Lung (tissue), 12 donors: ENCODE results near the gene IQCN. TPM values are rescaled to one million over a fixed set of nuclear protein-coding genes. Genes with fewer than 3 reads are reported as not detected.
A peak's percentile ranks its signal among the peaks of the same experiment; 100 is the strongest.

ENCODE experiments used
- ATAC-seq: fragments of 200-7000 bp; cut with Tn5 transposase; one replicate; pipeline ENCODE4 v1.9.1; 2020; ENCODE audit warnings: moderate number of reproducible peaks; ENCODE audit not compliant: insufficient read depth, low FRiP score
- DNase-seq, 3 donors: peaks; one replicate each; pipeline ENCODE4 v3.0.0-alpha.2; 2013 to 2017
- H3K27ac ChIP-seq, 2 donors: one replicate each; pipeline ENCODE4 v1.5.1; 2013; ENCODE audit warnings: mild to moderate bottlenecking in 2 of 2, moderate library complexity in 2 of 2, control low read depth in 1 of 2, inconsistent platforms in 1 of 2, low read depth in 1 of 2, low read length in 1 of 2
- H3K27me3 ChIP-seq, 3 donors: one replicate each; pipeline ENCODE4 v1.5.1; 2013; ENCODE audit warnings: low read length in 2 of 3; ENCODE audit not compliant: control insufficient read depth in 3 of 3, insufficient read depth in 3 of 3
- H3K36me3 ChIP-seq, 4 donors: one replicate each; pipeline ENCODE4 v1.5.1; 2013; ENCODE audit warnings: low read length in 4 of 4, mild to moderate bottlenecking in 1 of 4, moderate library complexity in 1 of 4; ENCODE audit not compliant: control insufficient read depth in 4 of 4, insufficient read depth in 4 of 4
- H3K4me1 ChIP-seq, 5 donors: one replicate each; pipeline ENCODE4 v1.5.1; 2013; ENCODE audit warnings: low read length in 5 of 5, mild to moderate bottlenecking in 2 of 5, moderate library complexity in 1 of 5; ENCODE audit not compliant: control insufficient read depth in 5 of 5, insufficient read depth in 5 of 5
- H3K4me3 ChIP-seq: one replicate; pipeline ENCODE4 v1.5.1; 2013; ENCODE audit warnings: mild to moderate bottlenecking, control low read depth, moderate library complexity
- H3K9ac ChIP-seq, 2 donors: one replicate each; pipeline ENCODE4 v1.5.1; 2013; ENCODE audit warnings: low read length in 2 of 2, control low read depth in 1 of 2; ENCODE audit not compliant: insufficient read depth in 1 of 2
- H3K9me3 ChIP-seq, 4 donors: one replicate each; pipeline ENCODE4 v1.5.1; 2013; ENCODE audit warnings: low read length in 3 of 4, mild to moderate bottlenecking in 1 of 4, moderate library complexity in 1 of 4; ENCODE audit not compliant: control insufficient read depth in 4 of 4, insufficient read depth in 3 of 4
- CTCF ChIP-seq: IDR thresholded peaks from 2 replicates; pipeline ENCODE4 v1.5.1; 2012; ENCODE audit warnings: mild to moderate bottlenecking; ENCODE audit errors: control extremely low read depth, extremely low read depth
- WGBS, 2 donors: extraction: QIAGEN DNeasy Blood & Tissue Kit; methylation state at CpG; one replicate each; pipeline ENCODE4 v1.1.7; 2013; 5-methylcytosine and 5-hydroxymethylcytosine counted together
- polyA plus RNA-seq, 2 donors: library from polyadenylated mRNA; stranded (reverse); fragments of 200-250 nt; gene quantifications; one replicate each; pipeline ENCODE4 v1.2.1, GENCODE V29; 2013
- total RNA-seq, 2 donors: library from RNA; depleted of rRNA in 1 of 2; stranded (reverse); fragments of >200 nt in 1 of 2; gene quantifications; one replicate each; pipeline ENCODE4 v1.2.1, GENCODE V29; 2014 to 2021
- donor health status: control.
- donor health status: control.
- donor health status: Bipolar disorder and iron deficiency.
- donor health status: healthy.
- donor health status: DM: yes; HTN: yes; CAD: no.

The IQCN gene
- total and polyA plus RNA-seq, 4 donors: 0.69 to 5.5 (median 3.3) TPM

- Histone ChIP-seq H3K4me3 (no peak overlapping the region), H3K27me3 (peaks cover 0 to 26% (median 4%) of the 10 kb centered on the region in 3 donors), H3K4me1 (peaks cover 0 to 1% (median 0%) of the 10 kb centered on the region in 5 donors), H3K36me3 (no peaks in the 10 kb centered on the region), H3K27ac (no peak overlapping the region), H3K9ac (no peak overlapping the region), H3K9me3 (peaks cover 0 to 16% (median 0%) of the 10 kb centered on the region in 4 donors)
- ATAC-seq (no peak), DNase-seq (peak; percentile 46 to 63 (median 56))
- TF ChIP-seq CTCF: no peak
- 14 to 18% methylated on average over 37 of the region's 37 CpGs for WGBS, 2 donors
Observed at GRCh38 chr19:18233224-18233825, 40.9 kb downstream of the IQCN start.

- peaks cover 0 to 16% (median 0%) of the 10 kb centered on the region in 4 donors for H3K9me3 ChIP-seq
- peaks cover 0 to 1% (median 0%) of the 10 kb centered on the region in 5 donors for H3K4me1 ChIP-seq
- no peak overlapping the region for H3K27ac ChIP-seq
- peaks cover 0 to 26% (median 4%) of the 10 kb centered on the region in 3 donors for H3K27me3 ChIP-seq
- 4 to 8% methylated on average over 45 to 46 of the region's 46 CpGs for WGBS, 2 donors
- ATAC-seq (no peak), DNase-seq (no peak)
- TF ChIP-seq CTCF: no peak
- H3K4me3 ChIP-seq: no peak overlapping the region
- no peak overlapping the region for H3K9ac ChIP-seq
- H3K36me3 ChIP-seq: no peaks in the 10 kb centered on the region
Observed at GRCh38 chr19:18232540-18233223, 41.6 kb downstream of the IQCN start.

GRCh38 chr19:18231775-18232174, 42.5 kb downstream of the IQCN start:
- Histone ChIP-seq H3K4me3 (no peak overlapping the region), H3K9me3 (peaks cover 0 to 16% (median 0%) of the 10 kb centered on the region in 4 donors), H3K4me1 (no peaks in the 10 kb centered on the region), H3K9ac (no peak overlapping the region), H3K27me3 (peaks cover 0 to 30% (median 8%) of the 10 kb centered on the region in 3 donors), H3K36me3 (no peaks in the 10 kb centered on the region), H3K27ac (no peak overlapping the region)
- no peak for ATAC-seq
- 29 to 30% methylated on average over 4 of the region's 4 CpGs for WGBS, 2 donors
- DNase-seq: no peak
- TF ChIP-seq CTCF: no peak
